NT2/D1 (cell line): ENCODE measurements around the gene VDAC1.

Experiments used
- SUZ12 ChIP-seq: IDR thresholded peaks from 2 replicates; pipeline ENCODE4 v1.6.1; 2011; ENCODE audit not compliant: insufficient read length, insufficient read depth; ENCODE audit errors: extremely low read depth
- YY1 ChIP-seq: IDR thresholded peaks from 2 replicates; pipeline ENCODE4 v1.6.1; 2011; ENCODE audit not compliant: insufficient read length, insufficient read depth
- ZNF274 ChIP-seq: IDR thresholded peaks from 2 replicates; pipeline ENCODE4 v1.6.1; 2011; ENCODE audit warnings: mild to moderate bottlenecking, low read depth, low read length

DNA sequence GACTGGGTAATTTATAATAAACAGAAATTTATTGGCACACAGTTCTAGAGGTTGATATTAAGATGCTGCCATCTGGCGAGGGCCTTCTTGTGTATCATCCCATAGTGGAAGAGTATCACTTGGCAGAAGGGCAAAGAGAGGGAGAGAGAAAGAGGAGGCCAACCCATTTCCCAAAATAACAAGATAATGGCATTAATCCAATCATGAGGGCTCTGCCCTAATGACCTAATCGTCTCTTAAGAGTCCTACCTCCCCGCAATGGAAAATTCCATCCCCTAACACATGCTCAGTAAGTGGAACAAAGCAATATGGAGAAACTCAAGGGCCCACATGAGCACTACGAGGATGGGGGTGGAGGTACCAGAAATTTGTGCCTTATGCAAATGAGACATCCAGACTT lies 17.6 kb upstream of the VDAC1 start:
- TF ChIP-seq YY1 (no peak), ZNF274 (no peak), SUZ12 (no peak)
